Neural progenitor cell (in vitro differentiated cells): ENCODE results near the gene ABCA7. TPM values are rescaled to one million over a fixed set of nuclear protein-coding genes. Genes with fewer than 3 reads are reported as not detected.
A peak's percentile ranks its signal among the peaks of the same experiment; 100 is the strongest.

Source experiments
- DNase-seq: peaks from one replicate; pipeline ENCODE4 v3.0.0-alpha.2; 2016; ENCODE audit warnings: low spot score
- H2AFZ ChIP-seq: fragments of 200-600 bp; sonication (generic); replicated peaks from 2 replicates; pipeline ENCODE4 v1.6.1; 2016; ENCODE audit warnings: antibody characterized with exemption
- H3F3A ChIP-seq: fragments of 200-600 bp; sonication (generic); 2 replicates; pipeline ENCODE4 v1.6.1; 2016; ENCODE audit warnings: antibody characterized with exemption, low read depth
- H3K27ac ChIP-seq: fragments of 200-600 bp; sonication (generic); 2 replicates; pipeline ENCODE4 v1.5.1; 2016; ENCODE audit warnings: mild to moderate bottlenecking
- H3K27me3 ChIP-seq: fragments of 200-600 bp; sonication (generic); 2 replicates; pipeline ENCODE4 v1.6.1; 2016; ENCODE audit warnings: mild to moderate bottlenecking, moderate library complexity
- H3K36me3 ChIP-seq: fragments of 200-600 bp; sonication (generic); 2 replicates; pipeline ENCODE4 v1.5.1; 2016
- H3K4me1 ChIP-seq: fragments of 200-600 bp; sonication (generic); 2 replicates; pipeline ENCODE4 v1.6.1; 2016; ENCODE audit warnings: mixed run types
- H3K4me2 ChIP-seq: fragments of 200-600 bp; sonication (generic); 2 replicates; pipeline ENCODE4 v1.6.1; 2016
- H3K4me3 ChIP-seq: fragments of 200-600 bp; sonication (generic); 2 replicates; pipeline ENCODE4 v1.5.1; 2016
- H3K79me2 ChIP-seq: fragments of 200-600 bp; sonication (generic); 2 replicates; pipeline ENCODE4 v1.6.1; 2016; ENCODE audit warnings: low read depth
- H3K9ac ChIP-seq: fragments of 200-600 bp; sonication (generic); 2 replicates; pipeline ENCODE4 v1.6.1; 2016
- H3K9me3 ChIP-seq: fragments of 200-600 bp; sonication (generic); 2 replicates; pipeline ENCODE4 v1.5.1; 2016; ENCODE audit warnings: low read depth
- H4K20me1 ChIP-seq: fragments of 200-600 bp; sonication (generic); 2 replicates; pipeline ENCODE4 v1.6.1; 2016; ENCODE audit warnings: low read depth
- H3K27ac Mint-ChIP-seq: 3 replicates; pipeline ENCODE4 v1.8.0; 2021; ENCODE audit warnings: mixed read lengths
- H3K27me3 Mint-ChIP-seq: 2 replicates; pipeline ENCODE4 v1.8.0; 2022; ENCODE audit warnings: low read depth, mild to moderate bottlenecking, inconsistent platforms, moderate library complexity, mixed read lengths; ENCODE audit not compliant: insufficient read depth
- H3K36me3 Mint-ChIP-seq: 3 replicates; pipeline ENCODE4 v1.8.0; 2021; ENCODE audit warnings: mixed read lengths
- H3K4me1 Mint-ChIP-seq: 3 replicates; pipeline ENCODE4 v1.8.0; 2021; ENCODE audit warnings: mixed read lengths
- H3K4me3 Mint-ChIP-seq: 3 replicates; pipeline ENCODE4 v1.8.0; 2021; ENCODE audit warnings: mild to moderate bottlenecking, moderate library complexity, mixed read lengths
- H3K9me3 Mint-ChIP-seq: 3 replicates; pipeline ENCODE4 v1.8.0; 2020; ENCODE audit warnings: mixed read lengths
- CTCF ChIP-seq: fragments of 200-600 bp; sonication (generic); IDR thresholded peaks from 2 replicates; pipeline ENCODE4 v1.5.1; 2017; ENCODE audit warnings: antibody characterized with exemption, mild to moderate bottlenecking
- EZH2 ChIP-seq: fragments of 200-600 bp; sonication (generic); IDR thresholded peaks from 2 replicates; pipeline ENCODE4 v1.6.1; 2017; ENCODE audit warnings: antibody characterized with exemption, mild to moderate bottlenecking, moderate library complexity
- EZH2phosphoT487 ChIP-seq: fragments of 200-600 bp; sonication (generic); IDR thresholded peaks from 2 replicates; pipeline ENCODE4 v1.6.1; 2017; ENCODE audit warnings: antibody characterized with exemption
- total RNA-seq: library from RNA; depleted of rRNA; stranded (reverse); fragments of >200 nt; gene quantifications from 2 replicates; pipeline ENCODE4 v1.2.3, GENCODE V29; 2015; ENCODE audit warnings: low replicate concordance

ABCA7 gene
- total RNA-seq, 1 donor from 2014 or later = 1.4 TPM

DNA sequence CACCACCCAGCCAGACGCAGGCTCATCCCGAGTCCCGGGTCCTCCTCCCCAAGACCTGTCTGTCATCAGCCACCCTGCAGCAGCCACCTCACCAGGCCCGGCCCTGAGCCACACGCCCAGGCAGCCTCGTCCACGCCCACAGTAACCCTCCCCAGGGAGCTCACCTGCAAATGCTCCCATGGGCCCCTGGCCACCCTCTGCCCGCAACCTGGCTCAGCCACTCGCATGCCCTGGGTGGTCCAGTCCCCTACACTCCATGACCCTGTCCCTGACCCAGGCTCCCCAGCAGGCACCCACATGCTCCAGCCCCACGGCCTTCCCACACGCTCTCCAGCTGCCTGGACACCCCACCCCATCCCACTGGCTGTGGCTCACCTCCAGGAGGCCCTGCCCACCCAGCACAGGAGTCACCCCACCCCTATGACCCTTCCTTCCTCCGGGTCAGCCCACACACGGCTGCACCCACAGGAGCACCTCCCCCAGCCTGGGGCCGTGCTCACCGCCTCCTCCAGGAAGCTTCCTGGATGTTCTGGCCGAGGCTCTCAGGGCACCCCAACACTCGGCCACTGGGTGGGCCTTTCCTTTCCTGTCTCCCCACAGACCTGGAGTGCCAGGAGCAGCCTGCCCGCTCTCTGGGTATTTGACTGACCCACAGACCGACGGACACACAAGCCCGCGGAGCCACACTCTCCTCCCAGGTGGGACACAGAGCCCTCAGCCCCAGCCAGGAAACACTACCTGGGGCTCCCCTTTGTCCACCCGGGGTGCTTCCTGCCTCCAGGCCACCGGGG lies 22.6 kb upstream of the ABCA7 start:
- Mint-ChIP-seq H3K4me1 (peaks cover 39% of the 10 kb centered on the region), H3K27me3 (peaks cover 8% of the 10 kb centered on the region), H3K9me3 (no peaks in the 10 kb centered on the region), H3K36me3 (no peaks in the 10 kb centered on the region), H3K4me3 (peak overlapping the region; percentile 58), H3K27ac (peak overlapping the region; percentile 53)
- TF ChIP-seq EZH2phosphoT487 = no peak
- TF ChIP-seq CTCF = no peak
- TF ChIP-seq EZH2 = no peak
- Histone ChIP-seq H3K4me3 (no peak overlapping the region), H4K20me1 (peaks cover 67% of the 10 kb centered on the region), H3K9ac (no peak overlapping the region), H3K27ac (no peak overlapping the region), H3K9me3 (no peaks in the 10 kb centered on the region), H3K27me3 (no peaks in the 10 kb centered on the region), H3K4me2 (no peak overlapping the region), H2AFZ (no peak overlapping the region), H3K4me1 (peaks cover 21% of the 10 kb centered on the region), H3K36me3 (no peaks in the 10 kb centered on the region), H3F3A (peaks cover 15% of the 10 kb centered on the region), H3K79me2 (peaks cover 67% of the 10 kb centered on the region)
- DNase-seq = no peak

DNA sequence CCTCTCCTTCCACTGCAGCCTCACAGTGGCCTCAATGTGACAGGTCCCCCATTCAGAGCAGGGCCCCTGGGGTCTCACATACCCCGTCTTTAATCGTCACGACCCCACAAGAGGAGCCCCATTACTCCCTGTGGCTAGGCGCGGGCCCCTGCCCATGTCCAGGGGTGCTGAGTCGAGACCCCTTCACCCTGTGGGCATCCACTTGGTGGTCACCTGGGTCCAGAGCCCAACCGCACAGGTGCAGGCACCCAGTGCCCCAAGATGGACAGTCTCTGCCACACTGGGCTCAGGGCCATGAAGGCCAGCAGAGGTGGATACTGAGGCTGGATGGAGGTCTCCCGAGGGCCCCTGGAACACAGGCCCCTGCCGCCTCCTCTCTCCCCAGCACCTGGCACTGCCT lies 22.0 kb upstream of the ABCA7 start:
- Histone ChIP-seq H3K4me2 (no peak overlapping the region), H4K20me1 (peaks cover 67% of the 10 kb centered on the region), H3K27me3 (no peaks in the 10 kb centered on the region), H3F3A (peaks cover 21% of the 10 kb centered on the region), H3K9me3 (no peaks in the 10 kb centered on the region), H3K4me1 (peaks cover 21% of the 10 kb centered on the region), H3K79me2 (peaks cover 67% of the 10 kb centered on the region), H3K9ac (no peak overlapping the region), H3K36me3 (no peaks in the 10 kb centered on the region), H3K27ac (no peak overlapping the region), H2AFZ (no peak overlapping the region), H3K4me3 (no peak overlapping the region)
- Mint-ChIP-seq H3K4me3 (no peak overlapping the region), H3K9me3 (no peaks in the 10 kb centered on the region), H3K27me3 (peaks cover 8% of the 10 kb centered on the region), H3K27ac (no peak overlapping the region), H3K4me1 (peaks cover 39% of the 10 kb centered on the region), H3K36me3 (no peaks in the 10 kb centered on the region)
- TF ChIP-seq EZH2 (no peak), EZH2phosphoT487 (no peak), CTCF (no peak)
- DNase-seq = no peak

GRCh38 chr19:1018393-1018792 lies 21.5 kb upstream of the ABCA7 start:
- no peaks in the 10 kb centered on the region for H3K36me3 ChIP-seq
- no peaks in the 10 kb centered on the region for H3K9me3 ChIP-seq
- Mint-ChIP-seq H3K27ac (no peak overlapping the region), H3K4me3 (peak overlapping the region; percentile 78), H3K36me3 (no peaks in the 10 kb centered on the region), H3K27me3 (peaks cover 8% of the 10 kb centered on the region), H3K4me1 (peaks cover 39% of the 10 kb centered on the region), H3K9me3 (no peaks in the 10 kb centered on the region)
- H3F3A ChIP-seq = peaks cover 21% of the 10 kb centered on the region
- peaks cover 67% of the 10 kb centered on the region for H4K20me1 ChIP-seq
- no peak overlapping the region for H3K4me2 ChIP-seq
- no peak overlapping the region for H3K9ac ChIP-seq
- H3K27ac ChIP-seq = no peak overlapping the region
- peaks cover 21% of the 10 kb centered on the region for H3K4me1 ChIP-seq
- H2AFZ ChIP-seq = no peak overlapping the region
- H3K79me2 ChIP-seq = peaks cover 67% of the 10 kb centered on the region
- H3K27me3 ChIP-seq = no peaks in the 10 kb centered on the region
- TF ChIP-seq CTCF (no peak), EZH2 (no peak), EZH2phosphoT487 (no peak)
- no peak overlapping the region for H3K4me3 ChIP-seq
- DNase-seq = no peak
